ENCODE measurements around the gene FNDC3A.
"Not testable (repeated sequence)": the region's sequence is repeated elsewhere in the genome, so short reads cannot be mapped to it uniquely, and the experiment has no call there.

The FNDC3A gene

DNA sequence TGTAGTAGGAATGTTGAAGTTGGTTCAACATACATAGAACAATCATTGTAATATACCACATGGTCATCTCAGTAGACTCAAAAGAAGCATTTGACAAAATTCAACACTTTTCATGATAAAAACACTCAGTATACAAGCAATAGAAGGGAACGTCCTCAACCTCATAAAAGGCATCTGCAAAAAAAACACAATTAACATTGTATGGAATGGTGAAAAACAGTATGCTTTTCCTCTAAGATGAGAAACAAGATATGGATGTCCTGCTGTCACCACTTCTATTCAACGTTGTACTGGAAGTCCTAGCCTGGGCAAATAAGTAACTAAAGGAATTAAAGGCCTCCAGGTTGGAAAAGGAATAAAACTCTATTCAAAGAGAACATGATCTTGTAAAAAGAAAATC lies 54.5 kb downstream of the FNDC3A start:
- DNase-seq (ENCODE audit: low read depth), result no peak

GRCh38 chr13:49040872-49041271 lies 65.2 kb downstream of the FNDC3A start:
- no peak for DNase-seq (ENCODE audit: low read depth)

- no peak for DNase-seq (ENCODE audit: low read depth)
These were observed 66.8 kb downstream of the FNDC3A start for GRCh38 chr13:49042476-49042875.

- DNase-seq (ENCODE audit: low read depth), result no peak
These were observed 68.3 kb downstream of the FNDC3A start for GRCh38 chr13:49044008-49044407.

DNA sequence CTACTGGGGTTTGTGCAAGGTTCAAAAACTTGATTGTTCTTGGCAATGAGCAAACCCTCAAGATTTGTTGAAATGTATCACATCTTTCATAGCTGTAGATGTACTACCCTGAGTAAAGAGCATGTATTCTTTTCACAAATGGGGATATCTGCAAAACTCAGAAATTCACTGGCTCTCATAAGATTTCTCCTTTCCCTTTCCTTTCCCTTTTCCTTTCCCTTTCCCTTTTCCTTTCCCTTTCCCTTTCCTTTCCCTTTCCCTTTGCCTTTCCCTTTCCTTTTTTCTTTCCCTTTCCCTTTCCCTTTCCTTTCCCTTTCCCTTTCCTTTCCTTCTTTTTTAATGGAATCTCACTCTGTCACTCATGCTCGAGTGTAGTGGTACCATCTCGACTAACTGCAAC lies 69.1 kb downstream of the FNDC3A start:
- no peak for DNase-seq (ENCODE audit: low read depth)

DNA sequence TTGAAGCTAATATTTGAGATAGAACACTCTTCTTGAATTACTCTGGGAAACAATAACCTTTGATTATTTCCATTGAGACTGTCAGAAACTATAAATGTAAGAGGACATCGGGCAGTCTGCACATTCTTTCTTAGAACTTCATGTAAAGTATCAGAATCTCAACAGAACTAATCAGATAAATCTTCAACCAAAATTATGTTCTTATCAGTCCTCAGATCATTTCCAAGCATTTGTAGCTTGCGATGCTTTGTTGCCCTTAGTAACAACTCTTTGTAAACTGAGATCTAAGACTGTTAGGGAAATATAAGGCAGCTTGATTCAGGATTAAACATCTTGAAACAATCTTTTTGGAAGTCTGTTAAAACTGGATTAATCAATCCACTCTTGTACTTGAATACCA lies 70.3 kb downstream of the FNDC3A start:
- no peak for DNase-seq (ENCODE audit: low read depth)

GRCh38 chr13:49046519-49046918 lies 70.8 kb downstream of the FNDC3A start:
- no peak for DNase-seq (ENCODE audit: low read depth)

GRCh38 chr13:49052813-49053212 lies 77.1 kb downstream of the FNDC3A start:
- DNase-seq (ENCODE audit: low read depth), result no peak

- DNase-seq (ENCODE audit: low read depth), result no peak
These were observed 77.5 kb downstream of the FNDC3A start for GRCh38 chr13:49053215-49053614.

DNA sequence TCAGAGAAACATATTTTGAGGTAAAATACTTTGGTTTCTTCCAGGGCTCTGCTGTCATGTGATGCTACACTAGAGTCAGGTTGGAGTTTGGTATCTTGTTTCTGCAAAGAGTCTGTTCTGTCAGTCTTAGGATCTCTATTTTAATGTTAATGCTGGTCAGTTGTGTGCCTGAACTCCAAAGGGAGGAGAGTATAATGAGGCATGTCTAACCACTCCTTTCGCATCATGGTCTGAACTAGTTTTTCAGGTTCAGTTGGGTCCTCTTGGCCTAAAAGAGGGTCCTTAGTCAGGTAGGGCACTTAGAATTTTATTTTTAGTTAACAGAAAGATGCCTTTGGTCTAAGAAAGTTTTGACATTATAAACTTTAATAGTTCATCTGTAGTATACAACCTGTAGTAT lies 78.2 kb downstream of the FNDC3A start:
- no peak for DNase-seq (ENCODE audit: low read depth)

GRCh38 chr13:49055021-49055420 lies 79.3 kb downstream of the FNDC3A start:
- no peak for DNase-seq (ENCODE audit: low read depth)

DNA sequence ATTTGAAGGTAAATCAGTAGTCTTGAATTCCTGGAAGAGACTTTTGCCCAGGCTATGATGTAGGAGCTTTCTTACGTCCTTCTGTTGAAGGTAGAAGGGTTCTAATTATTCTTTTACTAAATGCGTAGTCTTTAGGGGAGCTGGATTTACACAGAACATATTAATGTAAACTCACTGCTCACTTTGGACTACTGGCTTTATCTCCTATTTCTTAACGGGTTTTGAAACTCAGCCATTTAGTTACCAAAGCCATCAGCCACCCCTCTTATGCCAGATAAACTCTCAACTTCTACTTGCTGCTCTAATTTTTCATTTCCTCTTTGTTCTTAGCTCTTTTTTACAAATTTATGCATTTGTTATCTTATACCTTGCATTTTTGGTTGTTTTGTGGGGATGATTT lies 81.5 kb downstream of the FNDC3A start:
- DNase-seq (ENCODE audit: low read depth), result no peak

DNA sequence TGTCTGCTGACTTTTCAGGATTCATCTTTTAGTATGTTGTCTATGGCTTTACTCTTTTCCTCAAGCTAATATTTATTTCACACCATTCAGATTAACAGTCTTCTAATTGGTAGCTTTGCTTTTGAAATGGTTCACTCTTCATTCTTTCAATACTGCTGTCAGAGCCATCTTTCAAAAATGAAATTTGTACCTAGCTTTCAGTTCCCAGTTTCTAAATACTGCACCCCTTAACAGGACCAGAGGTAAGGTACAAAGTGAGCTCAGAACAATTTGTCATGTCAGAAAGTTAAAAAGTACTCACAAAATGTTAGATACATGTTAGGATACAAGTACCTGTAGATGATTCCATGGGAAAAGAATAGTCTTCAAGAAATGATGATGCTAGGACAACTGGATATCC lies 83.0 kb downstream of the FNDC3A start:
- DNase-seq (ENCODE audit: low read depth), result no peak

- DNase-seq (ENCODE audit: low read depth), result no peak
These were observed 85.1 kb downstream of the FNDC3A start for GRCh38 chr13:49060678-49061387.

GRCh38 chr13:49061388-49061752 lies 85.7 kb downstream of the FNDC3A start:
- not testable (repeated sequence) for DNase-seq (ENCODE audit: low read depth)

DNA sequence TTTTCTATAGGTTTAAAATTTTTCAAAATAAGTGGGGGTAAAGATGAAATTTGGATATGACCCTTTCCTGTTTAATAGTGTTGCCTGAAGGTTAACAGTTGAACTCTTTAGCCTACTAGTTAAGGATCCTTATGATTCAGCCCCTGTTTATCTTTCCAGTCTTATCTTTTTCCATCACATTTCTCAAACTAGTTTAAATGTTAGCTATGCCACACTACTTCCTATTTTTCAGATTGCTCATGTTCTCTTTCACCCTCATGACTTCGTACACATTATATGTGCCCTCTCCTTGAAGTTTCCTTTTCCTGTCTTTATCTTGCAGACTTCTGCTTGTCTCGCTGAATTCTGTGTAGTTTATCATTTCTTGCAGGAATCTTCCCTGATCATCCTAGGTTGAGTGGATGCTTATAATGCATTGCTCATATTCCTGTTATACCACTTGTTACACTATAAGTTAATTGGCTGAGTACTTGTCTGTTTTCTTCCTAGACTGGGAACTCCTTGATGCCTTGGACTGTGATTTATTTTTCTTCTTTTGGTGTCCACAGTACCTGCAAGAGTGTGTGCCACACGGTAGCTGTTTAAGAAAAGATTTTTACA lies 86.7 kb downstream of the FNDC3A start:
- DNase-seq (ENCODE audit: low read depth), result no peak

DNA sequence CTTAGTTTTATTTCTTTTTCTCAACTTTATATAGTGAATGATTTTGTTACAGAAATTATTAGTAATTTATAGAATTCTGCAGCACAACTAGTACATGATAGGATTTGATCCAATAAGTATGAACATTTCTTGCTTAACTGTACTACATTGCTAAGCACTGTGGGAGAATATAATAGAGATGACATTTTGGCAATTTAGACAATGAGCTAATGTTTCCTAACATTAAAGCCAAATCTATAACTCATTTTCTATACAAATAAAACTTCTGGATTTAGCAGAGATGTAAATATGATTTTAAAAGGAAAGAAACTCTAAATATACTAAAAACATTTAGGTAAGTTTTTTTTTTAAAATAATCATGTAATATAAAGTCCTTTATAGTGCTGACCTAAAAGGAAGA lies 87.3 kb downstream of the FNDC3A start:
- no peak for DNase-seq (ENCODE audit: low read depth)

DNA sequence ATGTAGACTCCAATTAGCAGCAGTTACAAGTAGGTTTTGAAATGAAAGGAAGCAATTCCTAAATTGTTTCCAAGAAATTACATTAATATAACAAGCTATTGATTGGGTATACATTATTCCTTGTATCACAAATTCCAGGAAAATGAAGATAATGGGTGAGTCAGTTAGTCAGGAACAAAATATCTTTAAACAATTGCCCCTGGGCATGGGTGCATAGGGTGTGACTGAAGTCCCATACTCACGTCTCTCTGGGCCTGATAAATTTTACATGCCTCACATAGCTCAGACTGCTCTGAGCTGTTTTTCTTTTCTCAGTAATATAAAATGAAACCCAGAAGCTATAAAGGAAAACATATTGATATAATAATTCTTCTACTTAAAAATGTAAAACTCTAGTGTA lies 87.8 kb downstream of the FNDC3A start:
- no peak for DNase-seq (ENCODE audit: low read depth)

DNA sequence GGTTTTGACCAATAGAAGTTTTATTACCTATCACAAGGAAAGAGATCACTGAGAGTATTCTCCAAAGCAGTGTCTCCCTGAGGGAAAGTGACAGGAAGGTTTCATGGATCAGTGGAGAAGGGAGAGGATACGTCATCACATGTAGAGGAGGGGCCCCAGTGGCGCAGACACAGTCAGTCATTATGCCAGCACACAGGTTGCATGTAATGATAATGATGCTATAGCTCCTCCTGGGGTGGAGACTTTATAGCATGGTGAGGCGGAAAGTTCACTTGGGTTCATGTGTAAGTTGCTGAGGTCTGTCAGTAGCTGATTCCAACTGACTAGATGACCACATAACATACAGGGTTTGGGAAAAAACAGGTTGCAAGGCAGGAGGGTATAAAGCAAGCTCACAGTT lies 88.8 kb downstream of the FNDC3A start:
- DNase-seq (ENCODE audit: low read depth), result no peak

GRCh38 chr13:49066856-49067255 lies 91.1 kb downstream of the FNDC3A start:
- DNase-seq (ENCODE audit: low read depth), result no peak

DNA sequence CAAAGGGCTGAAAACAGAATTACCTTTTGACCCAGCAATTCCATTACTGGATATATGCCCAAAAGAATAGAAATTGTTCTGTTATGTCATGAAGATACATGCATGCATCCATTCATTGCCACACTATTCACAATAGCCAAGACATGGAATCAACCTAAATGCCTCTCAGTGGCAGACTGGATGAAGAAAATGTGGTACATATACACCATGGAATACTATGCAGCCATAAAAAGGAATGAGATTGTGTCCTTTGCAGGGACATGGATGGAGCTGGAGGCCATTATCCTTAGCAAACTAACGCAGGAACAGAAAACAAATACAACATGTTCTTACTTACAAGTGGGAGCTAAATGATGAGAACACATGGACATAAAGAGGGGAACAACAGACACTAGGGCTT lies 92.8 kb downstream of the FNDC3A start:
- DNase-seq (ENCODE audit: low read depth), result not testable (repeated sequence)

DNA sequence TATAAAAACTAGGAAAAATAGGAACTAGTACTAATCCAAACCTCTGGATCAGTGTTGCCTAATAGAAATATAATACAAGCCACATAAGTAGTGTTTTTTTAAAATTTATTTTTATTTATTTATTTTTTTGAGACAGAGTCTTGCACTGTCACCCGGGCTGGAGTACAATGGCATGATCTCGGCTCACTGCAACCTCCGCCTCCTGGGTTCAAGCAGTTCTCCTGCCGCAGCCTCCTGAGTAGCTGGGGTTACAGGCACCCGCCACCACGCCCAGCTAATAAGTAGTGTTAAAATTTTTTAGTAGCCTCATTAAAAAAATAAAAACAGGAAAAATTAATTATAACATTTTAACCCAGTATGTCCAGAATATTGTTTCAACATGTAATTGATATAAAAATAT lies 94.3 kb downstream of the FNDC3A start:
- not testable (repeated sequence) for DNase-seq (ENCODE audit: low read depth)

GRCh38 chr13:49071341-49071937 lies 95.7 kb downstream of the FNDC3A start:
- DNase-seq (ENCODE audit: low read depth), result no peak

Data from T-helper 22 cell (primary cell).